Kidney (tissue), 14 donors: ENCODE results near the gene CCDC121. TPM values are rescaled to one million over a fixed set of nuclear protein-coding genes. Genes with fewer than 3 reads are reported as not detected.
A peak's percentile ranks its signal among the peaks of the same experiment; 100 is the strongest.
"Not testable (repeated sequence)": the region's sequence is repeated elsewhere in the genome, so short reads cannot be mapped to it uniquely, and the experiment has no call there.

Source experiments
- DNase-seq, 5 donors: peaks; one replicate each; pipeline ENCODE4 v3.0.0-alpha.2; 2013 to 2020
- FAIRE-seq: peaks from 2 replicates; lab custom pipeline; 2012; peaks lifted over from hg19 to GRCh38; lab: Jason Lieb, UNC
- H3K27ac ChIP-seq, 2 donors: one replicate each; pipeline ENCODE4 v1.7.0; 2013; ENCODE audit warnings: low read depth in 2 of 2, low read length in 2 of 2, inconsistent platforms in 1 of 2
- H3K27me3 ChIP-seq: one replicate; pipeline ENCODE4 v1.7.1; 2013; ENCODE audit warnings: low read length, inconsistent platforms; ENCODE audit not compliant: control insufficient read depth, insufficient read depth
- H3K36me3 ChIP-seq, 3 donors: one replicate each; pipeline versions ENCODE4 v1.7.0 to v1.7.1; 2013; ENCODE audit warnings: low read length in 3 of 3, control low read depth in 1 of 3, inconsistent platforms in 1 of 3; ENCODE audit not compliant: insufficient read depth in 3 of 3, control insufficient read depth in 2 of 3
- H3K4me1 ChIP-seq, 3 donors: one replicate each; pipeline versions ENCODE4 v1.7.0 to v1.7.1; 2013; ENCODE audit warnings: low read length in 3 of 3, inconsistent platforms in 1 of 3, low read depth in 1 of 3; ENCODE audit not compliant: control insufficient read depth in 2 of 3, insufficient read depth in 2 of 3
- H3K4me3 ChIP-seq, 3 donors: one replicate each; pipeline versions ENCODE4 v1.7.0 to v1.8.1; 2013; ENCODE audit warnings: low read length in 3 of 3, control low read depth in 1 of 3, inconsistent platforms in 1 of 3
- H3K9ac ChIP-seq, 3 donors: one replicate each; pipeline versions ENCODE4 v1.7.0 to v1.7.1; 2013; ENCODE audit warnings: low read length in 3 of 3, control low read depth in 1 of 3, inconsistent platforms in 1 of 3
- H3K9me3 ChIP-seq, 3 donors: one replicate each; pipeline versions ENCODE4 v1.7.0 to v1.7.1; 2013; ENCODE audit warnings: low read length in 3 of 3, control low read depth in 1 of 3, inconsistent platforms in 1 of 3; ENCODE audit not compliant: control insufficient read depth in 2 of 3, insufficient read depth in 1 of 3
- CTCF ChIP-seq: IDR thresholded peaks from 3 replicates; pipeline ENCODE4 v1.5.1; 2012; ENCODE audit warnings: mild to moderate bottlenecking, moderate library complexity, borderline replicate concordance; ENCODE audit not compliant: insufficient read depth; ENCODE audit errors: extremely low read depth
- intact Hi-C: fragments of 100-400 bp; cut with DNase I; formaldehyde crosslinking; loops from one replicate; pipeline ENCODE4 v1.11.1; 2022
- polyA plus RNA-seq: library from polyadenylated mRNA; stranded (reverse); fragments of 350-450 nt; fragmentation: Illumina TruSeq; extraction: RNeasy Lipid Tissue Mini Kit (QIAGEN cat#74804); gene quantifications from one replicate; pipeline ENCODE4 v1.2.3, GENCODE V29; 2014; ENCODE audit warnings: low read depth, low replicate concordance; ENCODE audit not compliant: insufficient read depth
- total RNA-seq: library from RNA; stranded (reverse); fragmentation: NEBNext Ultra II Directional; extraction: Animal tissue kit (Norgen Biotek cat#: 25700); gene quantifications from one replicate; pipeline ENCODE4 v1.2.1, GENCODE V29; 2021
- donor health status: control.
- donor health status: control.
- donor health status: control.
- donor health status: control.
- donor health status: control.
- donor health status: DM: yes; HTN: yes; CAD: no.
- donor health status: Normal renal cell carcinoma (clear cell type).

The CCDC121 gene
- total and polyA plus RNA-seq, 2 donors from 2014 or later = 4.2 to 5.6 TPM

DNA sequence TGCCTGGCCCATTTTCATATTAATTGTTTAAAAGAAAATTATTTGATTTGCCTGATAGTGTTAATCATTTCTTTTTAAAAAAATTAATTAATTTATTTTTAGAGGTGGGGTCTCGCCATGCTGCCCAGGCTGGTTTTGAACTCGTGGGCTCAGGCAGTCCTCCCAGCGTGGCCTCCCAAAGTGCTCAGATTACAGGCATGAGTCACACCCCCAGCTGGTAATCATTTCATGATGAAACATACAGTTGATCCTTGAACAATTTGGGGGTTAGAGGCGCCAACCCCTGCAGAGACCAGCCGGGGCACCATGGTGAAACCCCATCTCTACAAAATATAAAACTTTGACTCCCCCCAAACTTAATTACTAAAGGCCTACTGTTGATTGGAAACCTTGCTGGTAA lies 8.0 kb upstream of the CCDC121 start:
- no peak for TF ChIP-seq CTCF
- no peaks in the 10 kb centered on the region for H3K4me1 ChIP-seq
- no peaks in the 10 kb centered on the region for H3K9me3 ChIP-seq
- H3K9ac ChIP-seq = no peak overlapping the region
- no peak overlapping the region for H3K4me3 ChIP-seq
- peaks cover 17 to 59% (median 25%) of the 10 kb centered on the region in 3 donors for H3K36me3 ChIP-seq
- DNase-seq = no peak
- intact Hi-C loops = no loop called here
- no peaks in the 10 kb centered on the region for H3K27me3 ChIP-seq
- H3K27ac ChIP-seq = no peak overlapping the region
- no peak for FAIRE-seq

- FAIRE-seq (no peak), DNase-seq (no peak)
- H3K36me3 ChIP-seq = peaks cover 15 to 54% (median 21%) of the 10 kb centered on the region in 3 donors
- H3K9ac ChIP-seq = no peak overlapping the region
- peaks cover 0 to 4% (median 0%) of the 10 kb centered on the region in 3 donors for H3K4me1 ChIP-seq
- H3K27ac ChIP-seq = no peak overlapping the region
- intact Hi-C loops = no loop called here
- no peaks in the 10 kb centered on the region for H3K9me3 ChIP-seq
- no peak overlapping the region for H3K4me3 ChIP-seq
- no peaks in the 10 kb centered on the region for H3K27me3 ChIP-seq
- no peak for TF ChIP-seq CTCF
Observed at GRCh38 chr2:27634291-27634690, 5.5 kb upstream of the CCDC121 start.

GRCh38 chr2:27630257-27630656 lies 1.4 kb upstream of the CCDC121 start:
- H3K27me3 ChIP-seq, H3K27ac ChIP-seq, intact Hi-C loops, H3K9me3 ChIP-seq, H3K4me3 ChIP-seq, H3K9ac ChIP-seq, DNase-seq, FAIRE-seq: not testable (repeated sequence)
- Histone ChIP-seq H3K4me1 (peaks cover 0 to 10% (median 0%) of the 10 kb centered on the region in 3 donors), H3K36me3 (peaks cover 12 to 27% (median 14%) of the 10 kb centered on the region in 3 donors)

- H3K9ac ChIP-seq = peak overlapping the region; percentile 86 to 97 (median 86)
- no peak for TF ChIP-seq CTCF
- no peak for FAIRE-seq
Observed at GRCh38 chr2:27627963-27628766, 647 bp downstream of the CCDC121 start.

GRCh38 chr2:27626921-27627320 lies 1.9 kb downstream of the CCDC121 start:
- H3K9ac ChIP-seq, DNase-seq, intact Hi-C loops, H3K9me3 ChIP-seq, H3K27me3 ChIP-seq, H3K27ac ChIP-seq, FAIRE-seq, H3K4me3 ChIP-seq: not testable (repeated sequence)
- Histone ChIP-seq H3K4me1 (peaks cover 0 to 10% (median 0%) of the 10 kb centered on the region in 3 donors), H3K36me3 (peaks cover 0 to 28% (median 11%) of the 10 kb centered on the region in 3 donors)

More at GRCh38 chr2:27627963-27628766, 647 bp downstream of the CCDC121 start:
- peak overlapping the region; percentile 88 to 97 (median 91) for H3K4me3 ChIP-seq
- no peaks in the 10 kb centered on the region for H3K9me3 ChIP-seq
- DNase-seq = peak in 2 of 5 donors; percentile 35 to 42
- H3K27ac ChIP-seq = peak overlapping the region; percentile 79 to 83
- intact Hi-C loops = no loop called here
- peaks cover 6 to 21% (median 13%) of the 10 kb centered on the region in 3 donors for H3K36me3 ChIP-seq
- H3K4me1 ChIP-seq = peaks cover 0 to 10% (median 0%) of the 10 kb centered on the region in 3 donors
- no peaks in the 10 kb centered on the region for H3K27me3 ChIP-seq

DNA sequence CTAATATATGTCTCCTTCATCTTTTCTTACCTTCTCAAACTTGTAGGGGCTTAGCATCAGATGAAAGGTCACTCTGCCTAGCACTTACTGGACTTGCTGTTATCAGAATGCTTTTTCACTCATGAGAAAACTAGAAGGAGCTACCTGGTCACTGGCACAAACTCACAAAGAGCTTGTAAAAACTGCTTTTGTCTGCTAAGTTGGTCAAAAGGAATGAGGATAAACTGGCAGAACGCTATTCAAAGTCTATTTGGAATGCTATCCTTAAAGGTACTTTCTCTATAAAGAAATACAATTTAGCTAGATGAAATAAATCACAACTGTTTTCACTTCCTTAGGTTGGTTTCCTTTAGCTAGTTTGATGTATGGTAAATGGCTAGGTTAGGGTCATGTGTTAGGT lies 2.5 kb downstream of the CCDC121 start:
- H3K27me3 ChIP-seq, intact Hi-C loops, H3K9ac ChIP-seq, H3K27ac ChIP-seq, H3K4me3 ChIP-seq, H3K9me3 ChIP-seq, DNase-seq, FAIRE-seq: not testable (repeated sequence)
- peaks cover 0 to 10% (median 0%) of the 10 kb centered on the region in 3 donors for H3K4me1 ChIP-seq
- peaks cover 0 to 28% (median 13%) of the 10 kb centered on the region in 3 donors for H3K36me3 ChIP-seq
